ENCODE data around the gene STXBP6.
"Not testable (repeated sequence)": the region's sequence is repeated elsewhere in the genome, so short reads cannot be mapped to it uniquely, and the experiment has no call there.

Gene STXBP6

DNA sequence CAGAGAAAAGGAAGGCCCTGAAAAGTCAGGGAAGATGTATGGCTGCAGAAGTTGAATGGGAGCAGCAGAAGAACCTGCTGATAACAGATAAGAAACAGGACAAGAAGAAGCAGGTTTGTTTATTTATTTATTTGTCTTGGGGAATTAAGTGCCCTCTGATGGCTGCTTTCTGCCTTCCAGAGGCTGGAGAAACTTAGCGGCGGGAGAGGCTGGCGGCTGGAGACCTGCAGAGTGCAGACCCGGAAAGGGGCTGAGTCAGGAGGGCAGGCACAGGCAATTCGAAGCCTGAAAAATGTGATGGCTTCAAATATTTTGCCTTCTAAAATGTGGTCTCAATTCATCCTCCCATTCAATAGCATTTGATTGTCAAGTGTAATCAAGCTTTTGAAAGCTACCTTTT, 247.7 kb downstream of the STXBP6 start:
- DNase-seq (ENCODE audit: low read depth) = no peak

GRCh38 chr14:24801024-24801423, 248.9 kb downstream of the STXBP6 start:
- DNase-seq (ENCODE audit: low read depth) = no peak

DNA sequence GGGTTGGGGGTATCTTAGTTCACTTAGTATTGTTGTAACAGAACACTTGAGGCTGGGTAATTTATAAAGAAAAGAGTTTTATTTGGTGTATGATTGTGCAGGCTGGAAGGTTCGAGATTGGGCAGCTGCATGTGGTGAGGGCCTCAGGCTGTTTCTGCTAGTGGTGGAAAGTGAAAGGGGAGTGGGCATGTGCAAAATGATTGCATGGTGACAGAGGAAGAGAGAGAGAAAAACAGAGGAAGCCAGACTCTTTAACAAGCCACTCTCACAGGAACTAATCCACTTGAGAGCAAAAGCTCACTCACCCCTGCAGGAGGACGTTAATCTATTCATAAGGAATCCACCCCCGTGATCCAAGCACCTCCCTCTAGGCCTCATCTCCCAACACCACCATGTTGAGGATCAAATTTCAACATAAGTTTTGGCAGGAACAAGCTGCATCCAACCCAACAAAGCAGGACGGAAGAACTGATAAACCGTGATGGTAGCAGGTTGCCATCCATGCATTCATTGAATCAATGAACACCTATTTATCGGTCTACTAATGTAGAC, 251.0 kb downstream of the STXBP6 start:
- no peak for DNase-seq (ENCODE audit: low read depth)

DNA sequence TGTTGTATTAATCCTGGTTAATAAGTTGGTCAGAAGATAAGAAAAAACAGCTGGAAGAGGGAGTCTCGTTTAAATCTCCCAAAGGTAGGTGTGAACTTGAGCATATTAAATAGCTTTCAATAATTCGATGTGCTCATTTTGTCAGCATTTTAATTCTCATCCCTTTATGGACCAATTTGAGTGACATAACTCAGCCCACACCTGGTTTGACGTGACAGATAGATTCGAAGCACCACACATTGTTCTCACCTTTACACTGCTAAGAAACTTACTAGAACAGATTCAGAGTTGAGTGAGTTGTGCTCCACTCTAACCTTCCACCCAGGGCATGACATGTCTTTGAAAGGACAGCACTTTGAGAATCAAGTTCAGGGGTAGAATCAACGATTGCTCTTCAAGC, 254.5 kb downstream of the STXBP6 start:
- no peak for DNase-seq (ENCODE audit: low read depth)

- no peak for DNase-seq (ENCODE audit: low read depth)
Measured at GRCh38 chr14:24794644-24795305, 255.2 kb downstream of the STXBP6 start.

DNA sequence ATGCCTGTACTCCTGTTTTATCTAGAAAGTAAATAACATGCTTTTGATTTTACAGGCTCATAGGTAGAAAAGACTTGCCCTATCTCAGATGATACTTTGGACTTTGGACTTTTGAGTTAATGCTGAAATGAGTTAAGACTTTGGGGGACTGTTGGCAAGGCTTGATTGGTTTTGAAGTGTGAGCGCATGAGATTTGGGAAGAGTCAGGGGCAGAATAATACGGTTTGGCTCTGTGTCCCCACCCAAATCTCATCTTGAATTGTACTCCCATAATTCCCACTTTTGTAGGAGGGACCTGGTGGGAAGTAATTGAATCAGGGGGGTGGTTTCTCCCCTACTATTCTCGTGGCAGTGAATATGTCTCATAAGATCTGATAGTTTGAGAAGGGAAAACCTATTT, 259.8 kb downstream of the STXBP6 start:
- DNase-seq (ENCODE audit: low read depth) = no peak

DNA sequence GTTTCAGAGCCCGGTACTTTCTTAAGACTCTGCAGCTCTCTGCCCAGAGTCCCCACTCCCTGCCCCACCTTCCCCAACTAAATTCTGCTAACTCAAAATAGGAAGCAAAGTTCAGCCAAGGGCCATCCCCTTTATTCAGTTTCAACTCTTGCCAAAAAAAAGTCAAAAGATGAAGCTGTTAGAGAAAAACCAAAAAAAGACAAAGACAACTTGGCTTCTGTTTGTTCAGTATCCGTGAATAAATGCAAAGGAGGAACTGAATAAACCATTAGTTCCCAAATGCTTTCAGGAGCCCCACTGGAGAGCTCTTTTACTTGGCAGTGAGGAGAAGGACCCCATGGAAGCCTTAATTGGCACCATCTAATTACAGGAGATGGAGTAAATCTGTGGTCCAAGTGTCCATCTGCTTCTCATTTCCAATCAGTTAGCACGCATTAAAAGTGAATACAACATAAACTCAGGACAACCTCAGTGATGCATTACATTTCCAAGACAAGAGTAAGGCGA, 260.5 kb downstream of the STXBP6 start:
- no peak for DNase-seq (ENCODE audit: low read depth)

GRCh38 chr14:24785698-24786097, 264.2 kb downstream of the STXBP6 start:
- DNase-seq (ENCODE audit: low read depth) = no peak

GRCh38 chr14:24784981-24785380, 265.0 kb downstream of the STXBP6 start:
- no peak for DNase-seq (ENCODE audit: low read depth)

- DNase-seq (ENCODE audit: low read depth) = no peak
Measured at GRCh38 chr14:24783791-24784190, 266.2 kb downstream of the STXBP6 start.

GRCh38 chr14:24780281-24780680, 269.7 kb downstream of the STXBP6 start:
- no peak for DNase-seq (ENCODE audit: low read depth)

- DNase-seq (ENCODE audit: low read depth) = no peak
Measured at GRCh38 chr14:24777678-24778077, 272.3 kb downstream of the STXBP6 start.

DNA sequence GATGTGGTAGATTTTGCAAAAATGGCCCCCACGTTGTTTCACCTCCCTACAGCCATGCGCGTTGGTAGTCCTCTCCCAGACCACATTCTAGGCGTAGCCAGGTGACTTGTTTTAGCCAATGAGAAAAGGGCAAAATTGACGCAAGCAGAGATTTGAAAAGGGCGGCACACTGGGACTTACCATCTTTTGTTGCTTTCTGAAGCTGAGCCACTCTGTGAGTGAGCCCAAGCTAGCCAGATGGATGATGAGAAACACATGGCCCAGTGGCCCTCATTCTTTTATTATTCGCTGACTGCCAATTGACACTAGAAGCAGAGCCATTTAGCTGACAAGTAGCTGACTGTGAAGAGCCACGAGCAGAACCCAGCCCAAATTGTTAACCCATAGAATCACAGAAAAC, 274.0 kb downstream of the STXBP6 start:
- no peak for DNase-seq (ENCODE audit: low read depth)

DNA sequence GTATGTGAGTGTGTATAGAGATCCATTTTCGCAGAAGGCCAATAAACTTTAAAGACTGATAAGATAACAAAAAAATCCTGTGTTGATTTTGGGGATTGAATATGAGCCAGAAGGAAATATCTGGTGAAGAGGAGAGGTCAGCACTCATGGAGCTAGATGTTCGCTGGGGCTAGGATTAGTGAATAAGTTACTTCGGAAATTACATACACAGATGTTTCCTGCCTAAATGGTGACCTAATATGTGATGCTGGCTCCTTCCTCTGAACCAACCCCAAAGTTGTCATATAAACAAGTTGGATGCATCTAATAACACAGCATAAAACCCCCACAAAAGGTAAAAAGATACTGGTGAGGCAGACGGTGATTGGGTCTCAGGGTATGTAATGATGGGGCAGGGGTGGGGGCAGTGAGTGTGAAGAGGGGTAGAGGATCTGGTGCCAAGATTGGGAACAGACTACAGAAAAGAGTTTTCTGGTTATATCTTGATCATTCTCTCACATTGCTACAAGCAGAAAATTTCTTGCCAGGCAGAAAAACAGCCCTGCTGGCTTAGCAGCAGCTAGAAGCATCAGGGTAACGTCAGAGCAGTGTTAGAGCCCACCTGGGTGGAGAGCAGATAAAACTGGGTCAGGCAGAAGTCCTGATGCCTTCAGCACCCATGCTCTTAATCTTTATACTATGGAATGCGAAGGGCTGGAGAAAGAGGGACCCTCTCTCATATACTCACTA, 275.6 kb downstream of the STXBP6 start:
- DNase-seq (ENCODE audit: low read depth) = no peak

- DNase-seq (ENCODE audit: low read depth) = not testable (repeated sequence)
Measured at GRCh38 chr14:24773564-24773963, 276.4 kb downstream of the STXBP6 start.

GRCh38 chr14:24766434-24766833, 283.5 kb downstream of the STXBP6 start:
- DNase-seq (ENCODE audit: low read depth) = no peak

DNA sequence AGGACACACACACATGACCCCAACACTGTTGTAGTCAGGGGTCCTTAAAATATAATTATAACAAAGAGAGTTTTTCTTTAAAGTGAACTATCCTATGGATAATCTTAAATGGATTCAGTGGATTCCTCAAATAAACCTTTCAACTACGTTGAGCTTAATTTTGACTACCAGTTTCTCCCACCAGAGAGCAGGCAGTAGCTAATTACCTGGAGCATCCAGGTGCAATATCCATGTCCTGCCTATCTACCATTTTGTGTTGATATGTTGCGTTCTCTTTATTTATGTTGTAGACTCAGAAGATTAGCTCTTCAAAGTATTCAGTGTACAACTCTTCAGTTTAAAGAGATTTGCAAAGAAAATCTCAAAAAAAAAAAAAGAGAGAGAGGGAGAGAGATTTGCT, 288.8 kb downstream of the STXBP6 start:
- no peak for DNase-seq (ENCODE audit: low read depth)

Measured in activated T-helper 9 cell treated with anti-CD3 and anti-CD28 coated beads, Interleukin-2, amount 50 U/mL, for 16 hours (primary cell).